Left renal pelvis (tissue), 4 donors: ENCODE data around the gene MAP3K14. TPM values are rescaled to one million over a fixed set of nuclear protein-coding genes. Genes with fewer than 3 reads are reported as not detected.

ENCODE experiments used
- DNase-seq, 4 donors: peaks; one replicate each; pipeline ENCODE4 v3.0.0-alpha.2; 2013; ENCODE audit warnings: low read depth in 4 of 4, low spot score in 3 of 4
- polyA plus RNA-seq, 4 donors: library from polyadenylated mRNA; unstranded; fragments of 120-200 nt; gene quantifications; one replicate each; pipeline ENCODE4 v1.2.1, GENCODE V29; 2013; ENCODE audit not compliant: insufficient read length in 4 of 4

Gene MAP3K14
- polyA plus RNA-seq, 4 donors, result 5.5 to 7.7 (median 6.1) TPM

DNA sequence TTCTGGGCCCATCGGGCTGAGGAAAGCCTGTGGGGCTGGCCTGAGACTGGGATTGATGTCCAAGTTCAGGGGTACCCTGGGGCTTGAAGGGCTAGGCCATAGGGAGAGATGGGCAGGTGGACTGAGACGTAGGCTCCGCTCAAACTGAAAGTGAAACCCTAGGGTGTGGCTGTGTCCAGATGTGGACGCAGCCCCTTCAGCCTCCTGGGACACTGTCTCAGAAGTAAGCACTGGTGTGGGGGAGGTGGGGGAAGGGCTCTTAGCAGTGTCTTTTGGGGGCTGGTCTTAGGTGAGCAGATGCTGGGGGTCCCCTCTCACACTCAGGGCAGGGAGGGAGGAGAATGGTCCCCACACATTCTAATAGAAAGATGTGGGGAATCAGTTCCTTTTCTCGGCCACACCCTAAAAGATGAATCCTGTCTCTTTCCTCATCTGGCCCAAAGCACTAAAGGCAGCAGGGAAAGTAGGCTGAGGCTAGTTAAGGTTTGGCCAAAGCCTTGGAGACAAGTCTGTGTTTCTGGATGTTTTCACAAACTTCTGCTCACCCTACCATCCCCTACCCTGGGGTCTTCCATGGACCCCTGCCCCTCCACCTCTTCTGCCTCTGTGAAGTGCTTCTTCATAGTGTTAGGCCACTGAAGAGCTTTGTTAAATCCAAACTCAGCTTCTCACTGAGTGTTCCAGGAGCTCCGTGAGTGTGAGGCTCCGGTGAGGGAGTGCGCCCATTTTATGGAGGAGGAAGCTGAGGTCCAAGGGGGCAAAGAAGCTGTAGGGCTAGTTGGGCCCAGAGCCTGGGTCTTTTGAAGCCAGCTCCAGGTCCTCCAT lies 89.5 kb downstream of the MAP3K14 start:
- DNase-seq, result no peak

DNA sequence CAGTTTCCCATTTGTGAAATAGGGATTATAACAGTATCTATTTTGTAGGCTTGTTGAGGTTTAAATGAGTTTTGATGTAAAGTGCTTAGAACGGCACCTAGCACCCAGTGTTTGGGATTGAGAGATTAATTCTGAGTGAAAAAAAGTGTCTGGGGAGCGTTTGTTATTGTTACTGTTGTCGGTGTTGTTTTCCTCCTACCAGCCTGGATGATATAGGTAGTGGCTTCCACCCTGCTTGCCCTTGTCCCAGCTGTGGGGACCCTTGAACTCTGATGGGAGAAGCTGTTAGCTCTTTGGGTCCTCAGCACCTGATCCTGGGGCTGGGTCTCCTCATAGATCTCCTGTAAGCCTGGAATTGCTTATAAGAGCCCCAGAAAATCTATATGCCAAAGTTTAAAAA lies 90.2 kb downstream of the MAP3K14 start:
- no peak for DNase-seq

DNA sequence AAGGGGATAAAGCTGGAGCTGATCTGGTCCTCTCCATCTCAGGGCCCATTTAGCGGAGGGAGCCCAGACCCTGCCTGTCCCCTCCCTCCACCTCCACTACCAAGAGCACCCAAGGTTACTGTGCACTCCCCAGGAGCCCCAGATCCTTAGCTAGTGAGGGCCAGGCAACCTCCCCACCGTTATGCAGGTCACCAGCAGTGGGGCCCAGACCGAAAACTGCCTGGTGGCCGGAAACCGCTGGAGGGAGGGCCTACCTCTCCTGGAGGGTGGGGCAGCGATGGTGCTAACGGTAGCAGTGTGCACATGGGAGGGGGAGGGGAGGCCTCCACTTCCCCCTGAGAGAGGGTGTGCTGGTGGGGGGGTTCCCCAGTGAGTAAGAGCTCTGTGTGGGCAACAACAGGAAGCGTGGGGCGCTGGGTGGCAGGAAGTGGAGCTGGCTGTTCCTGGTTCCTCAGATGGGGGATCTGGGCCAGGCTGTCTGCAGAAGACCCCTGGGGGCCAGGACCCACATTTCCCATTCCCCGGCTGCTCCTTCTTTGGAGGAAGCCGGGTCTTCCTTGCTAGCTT lies 90.8 kb downstream of the MAP3K14 start:
- no peak for DNase-seq

DNA sequence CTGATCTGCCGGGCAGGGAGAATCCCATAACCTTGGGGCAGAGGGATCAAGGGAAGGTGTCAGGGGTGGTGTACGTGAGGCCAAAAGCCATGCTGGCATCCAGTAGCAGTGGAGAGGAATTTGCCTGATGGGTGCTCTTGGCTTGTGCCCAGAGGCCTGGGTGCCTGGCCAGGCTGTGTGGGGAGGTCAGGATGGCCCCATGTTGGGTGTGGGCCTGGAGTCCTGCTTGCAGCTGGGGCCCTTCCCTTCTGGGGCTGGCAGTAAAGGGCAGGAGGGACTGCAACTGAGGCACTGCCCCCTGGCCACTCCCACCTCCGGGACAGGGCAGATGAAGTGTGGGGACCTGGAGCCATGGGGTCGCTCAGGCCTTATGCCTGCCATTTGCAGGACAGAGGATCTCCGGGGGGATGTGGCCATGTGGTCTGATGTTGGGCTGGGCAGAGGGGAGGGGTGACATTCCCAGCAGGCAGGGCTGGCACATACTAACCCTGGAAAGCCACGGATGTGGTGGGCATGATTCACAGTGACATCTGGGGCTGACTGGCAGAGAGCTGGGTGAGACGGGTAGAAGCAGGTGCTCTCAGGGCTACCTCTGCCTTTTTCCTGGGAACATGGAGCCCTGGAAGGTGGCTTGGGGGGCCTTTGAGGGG lies 91.6 kb downstream of the MAP3K14 start:
- no peak for DNase-seq

DNA sequence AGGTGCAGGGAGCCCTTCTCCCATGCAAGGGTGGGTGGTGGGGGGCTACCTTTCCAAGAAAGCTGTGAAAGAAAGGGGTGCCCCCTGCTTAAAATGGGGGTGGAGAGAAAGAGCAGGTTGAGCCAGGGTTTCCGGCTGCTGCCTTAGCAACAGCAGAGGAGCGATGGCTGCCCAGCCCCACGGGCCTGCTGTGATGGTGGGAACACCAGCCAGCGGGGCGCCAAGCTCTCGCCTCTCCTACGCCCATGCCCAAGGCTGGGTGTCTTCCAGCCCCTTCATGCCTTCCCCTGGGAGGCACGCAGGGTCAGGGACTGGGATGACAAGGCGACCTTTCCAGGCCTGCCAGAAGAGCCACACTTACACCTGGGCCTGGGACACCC lies 92.2 kb downstream of the MAP3K14 start:
- DNase-seq, result no peak

DNA sequence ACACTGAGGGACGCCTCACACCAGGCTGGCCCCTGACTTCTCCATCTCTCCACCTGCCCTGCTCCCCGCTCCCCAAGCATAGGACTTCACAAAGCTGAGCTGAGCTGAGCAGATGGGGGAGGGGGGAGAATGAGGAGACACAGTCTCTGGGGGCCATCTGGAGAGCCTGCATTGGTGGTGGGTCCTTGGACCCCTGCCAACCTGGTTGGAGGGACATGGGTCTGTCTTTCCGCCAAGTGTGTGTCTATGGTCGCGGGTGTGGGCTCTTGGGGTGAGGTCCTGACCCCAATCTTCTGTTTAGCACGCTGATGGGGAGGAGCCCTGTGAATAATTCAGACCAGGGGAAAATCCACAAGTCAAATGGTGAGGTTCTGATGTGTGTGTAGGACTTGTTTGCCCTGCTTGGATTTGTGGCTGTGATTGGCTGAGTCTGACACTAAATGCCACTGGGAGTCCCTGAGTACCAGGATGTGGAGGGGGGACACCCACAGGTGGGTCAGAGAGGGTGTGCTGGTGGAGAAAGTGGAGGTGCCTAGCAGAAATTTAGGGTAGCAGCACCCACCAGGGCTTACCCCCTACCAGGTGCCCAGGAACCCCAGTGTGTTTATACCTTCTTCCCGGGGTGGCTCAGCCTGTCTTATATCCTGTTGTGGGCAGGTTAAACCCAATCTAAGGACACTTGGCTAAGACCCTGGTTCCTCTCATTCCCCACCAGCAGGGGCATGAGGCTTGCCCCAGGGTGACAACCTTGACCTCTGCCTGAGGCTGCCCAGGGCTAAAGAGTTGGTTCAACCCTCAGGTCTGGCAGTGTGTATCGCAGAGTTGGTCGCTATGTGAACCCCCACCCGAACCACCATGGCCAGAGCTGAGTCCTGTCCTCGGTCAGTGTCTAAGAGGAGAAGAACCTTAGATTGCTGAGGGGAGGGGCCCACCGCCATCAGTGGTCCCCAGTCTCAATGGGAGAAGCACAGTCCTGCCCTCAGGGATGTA lies 93.0 kb downstream of the MAP3K14 start:
- DNase-seq, result no peak

DNA sequence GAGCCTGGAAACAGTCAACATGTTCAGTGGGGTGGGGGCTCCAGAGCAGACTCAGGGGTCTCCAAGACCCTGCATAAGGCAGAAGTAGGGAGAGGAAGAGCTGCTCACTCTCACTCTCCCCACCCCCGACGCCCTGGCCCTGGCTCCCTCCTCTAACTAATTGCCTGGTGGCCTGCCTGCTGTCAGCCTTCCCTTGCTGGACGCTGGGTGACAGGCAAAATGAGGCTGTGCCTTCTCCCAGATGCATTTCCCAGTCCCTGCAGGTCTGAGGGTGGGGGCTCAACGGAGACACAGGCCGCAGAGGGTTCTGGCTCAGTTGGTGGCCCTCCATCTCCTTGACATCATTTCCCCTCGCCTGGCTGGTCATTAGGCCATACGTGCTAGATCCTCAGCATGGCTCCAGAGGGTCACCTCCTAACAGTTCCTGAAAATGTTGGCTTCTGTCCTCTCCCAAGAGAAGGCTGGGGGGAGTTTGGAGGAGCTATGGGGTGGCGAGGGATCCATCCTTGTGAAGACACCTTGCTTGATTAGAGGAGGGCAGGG lies 93.8 kb downstream of the MAP3K14 start:
- no peak for DNase-seq

DNA sequence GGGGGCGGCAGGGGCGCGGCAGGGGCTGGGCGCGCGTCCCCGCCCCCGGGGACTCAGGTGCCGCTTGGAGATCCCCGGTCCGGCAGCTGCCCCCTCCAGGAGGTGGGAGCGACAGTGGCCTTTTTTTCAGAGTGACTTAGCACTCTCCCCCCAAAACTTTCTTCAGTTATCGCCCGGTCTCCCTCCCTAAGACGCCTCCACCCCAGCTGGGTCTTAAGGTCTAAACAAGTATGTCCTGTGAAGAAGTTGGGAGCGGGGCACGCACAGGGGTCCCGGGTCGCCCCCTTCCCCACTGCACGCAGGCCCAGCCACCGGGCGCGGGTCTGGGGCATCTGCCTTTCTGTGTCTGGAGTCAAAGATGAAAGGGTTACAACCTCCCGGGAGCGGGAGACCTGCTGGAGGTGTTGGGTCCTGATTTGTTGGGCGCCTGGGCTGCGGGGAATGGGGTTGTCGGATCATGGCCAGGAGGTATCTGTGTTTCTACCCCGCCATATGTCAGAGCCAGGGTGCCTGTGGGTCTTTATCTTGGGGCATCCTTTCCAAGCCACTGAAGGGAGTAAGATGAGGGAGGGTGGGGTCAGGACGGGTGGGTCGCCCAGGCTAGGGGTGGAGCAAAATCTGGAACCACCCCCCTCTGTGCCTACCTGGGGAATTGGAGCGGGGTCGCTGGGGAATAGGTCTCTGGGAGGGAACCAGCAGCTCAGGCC lies 94.4 kb downstream of the MAP3K14 start:
- DNase-seq, result no peak

DNA sequence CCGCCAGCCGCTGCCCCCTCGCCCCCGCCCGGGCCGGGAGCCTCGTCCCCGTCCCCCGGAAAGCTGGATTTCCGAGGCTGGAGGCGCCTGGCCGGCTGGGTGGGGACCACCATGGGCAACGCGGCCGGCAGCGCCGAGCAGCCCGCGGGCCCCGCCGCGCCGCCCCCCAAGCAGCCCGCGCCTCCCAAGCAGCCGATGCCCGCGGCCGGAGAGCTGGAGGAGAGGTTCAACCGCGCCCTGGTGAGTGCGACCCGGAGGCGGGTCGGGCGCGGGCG lies 94.9 kb downstream of the MAP3K14 start:
- no peak for DNase-seq

DNA sequence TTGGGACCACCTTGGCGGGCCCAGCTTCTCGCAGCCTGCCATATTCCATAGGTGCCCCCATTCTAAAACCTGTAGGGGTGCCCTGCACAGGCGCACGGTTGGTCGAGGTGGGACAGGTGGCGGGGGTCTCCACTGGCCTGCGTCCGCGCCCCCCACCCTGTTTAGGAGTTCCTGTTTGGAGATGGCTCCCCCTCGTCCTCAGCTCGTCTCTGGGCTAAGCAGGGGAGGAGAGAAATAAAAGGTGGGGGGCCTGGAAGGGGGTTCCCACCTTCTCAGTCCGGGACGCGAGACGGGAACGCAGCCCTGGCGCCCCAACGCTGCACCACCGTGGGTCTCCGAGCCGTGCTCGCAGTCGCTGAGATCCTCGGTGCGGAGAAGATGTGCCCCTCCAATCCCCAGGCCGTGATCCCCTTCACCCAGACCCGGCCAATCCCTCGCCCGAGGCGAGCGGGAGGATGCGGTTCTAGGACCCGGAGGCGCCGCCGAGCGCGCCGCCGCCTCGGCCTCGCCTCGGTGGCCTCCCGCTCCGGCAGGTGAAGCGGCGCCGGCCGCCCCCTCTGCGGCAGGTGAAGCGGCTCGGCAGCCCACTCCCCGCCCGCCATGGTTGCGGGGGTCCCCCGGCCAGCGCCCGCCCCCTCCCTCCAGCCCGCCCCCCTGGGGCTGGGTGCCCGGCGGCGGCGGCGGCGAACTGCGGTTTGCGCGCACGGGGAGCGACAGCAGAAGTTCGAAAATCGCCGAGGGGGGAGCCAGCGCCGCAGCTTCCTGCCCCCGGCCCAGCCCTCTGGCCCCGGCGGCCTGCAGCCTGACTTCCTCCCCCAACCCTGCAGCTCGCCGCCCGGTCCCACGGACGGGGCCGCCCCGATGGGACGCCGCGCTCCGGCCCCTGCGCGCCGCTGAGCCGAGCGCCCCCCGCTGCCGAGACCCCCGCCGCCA lies 95.5 kb downstream of the MAP3K14 start, which contains the start of gene FMNL1:
Gene FMNL1, plus strand, starts transcription at position 805 of the 933 bp plus-strand sequence. CDS start 240 bp downstream, outside the sequence.
- DNase-seq, result no peak

DNA sequence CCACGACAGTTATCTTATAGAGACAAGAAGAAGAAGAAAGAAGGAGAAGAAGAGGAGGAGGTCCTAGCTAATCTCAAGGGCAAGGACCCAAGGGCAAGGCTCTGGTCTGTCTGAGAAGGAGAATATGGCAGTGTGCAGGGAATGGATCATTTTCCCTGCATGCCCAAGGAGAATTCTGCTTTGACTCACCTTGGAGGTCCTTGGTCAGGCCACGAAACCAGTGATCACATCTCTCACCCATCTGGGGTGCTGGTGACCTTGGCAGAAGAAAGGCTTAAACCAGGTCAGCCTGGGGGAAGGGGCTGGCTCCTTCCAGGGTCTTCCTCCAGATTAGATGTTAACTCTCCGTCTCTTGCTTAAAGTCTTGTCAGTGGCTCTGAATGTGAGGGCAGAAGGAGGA lies 96.7 kb downstream of the MAP3K14 start:
- DNase-seq, result no peak

DNA sequence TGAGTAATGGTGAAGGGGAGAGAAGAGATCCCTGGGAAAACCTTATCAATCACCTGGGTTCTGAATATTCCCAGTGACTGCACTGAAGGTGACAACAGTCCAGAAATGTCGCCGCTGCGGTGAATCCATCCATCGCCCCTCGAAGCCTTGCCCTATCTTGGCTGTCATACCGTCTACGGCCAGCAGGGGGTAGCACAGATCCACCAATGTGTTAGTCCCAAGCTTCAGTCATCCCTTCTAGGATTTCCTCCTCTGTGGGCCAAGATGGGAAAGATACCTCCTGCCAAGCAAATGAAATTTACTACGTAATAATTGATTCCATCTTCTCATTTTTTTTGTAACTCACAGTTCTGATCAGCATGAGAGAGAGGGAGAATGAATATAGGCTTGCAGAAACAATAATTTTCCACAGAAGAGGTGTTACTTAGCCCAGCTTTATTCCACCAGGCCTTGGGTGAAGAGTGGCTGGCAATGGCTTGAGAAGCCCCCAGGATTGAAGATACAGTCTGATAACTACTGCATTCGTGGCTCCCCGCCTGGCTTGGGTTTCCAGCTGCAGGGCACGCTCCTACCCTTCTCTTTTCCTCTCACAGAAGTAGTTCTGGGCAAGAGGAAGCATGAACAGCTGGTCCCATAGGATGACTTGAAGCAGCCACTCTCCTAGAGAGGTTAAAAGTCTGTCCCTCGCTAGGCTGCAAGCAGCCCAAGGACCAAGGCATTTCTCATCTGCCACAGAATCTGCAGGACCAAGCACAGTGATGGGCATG lies 97.7 kb downstream of the MAP3K14 start:
- peak in 2 of 4 donors; percentile 60 to 70 for DNase-seq

Other genes with a start within 250 kb of the MAP3K14 start
- 100 to 1,000 TPM in 1 of 4 donors, 10 to 100 TPM in 3; 25.8 to 106 (median 30.2) TPM for gene PLCD3, start 184.5 kb downstream of the MAP3K14 start, polyA plus RNA-seq
- gene ACBD4, start 181.3 kb downstream of the MAP3K14 start, polyA plus RNA-seq, result 10 to 100 TPM in 3 of 4 donors, 1 to 10 TPM in 1; 9.3 to 19.2 (median 11.4) TPM
- gene HEXIM1, start 168.5 kb downstream of the MAP3K14 start, polyA plus RNA-seq, result 10 to 100 TPM; 32.8 to 46.1 (median 41.2) TPM
- 10 to 100 TPM in 3 of 4 donors, 1 to 10 TPM in 1; 8.7 to 19.3 (median 10.5) TPM for gene HEXIM2, start 155.1 kb downstream of the MAP3K14 start, polyA plus RNA-seq
- 1 to 10 TPM; 5.7 to 7.7 (median 6.5) TPM for gene FMNL1, start 95.1 kb downstream of the MAP3K14 start, polyA plus RNA-seq
- under 1 TPM; 0.09 to 0.41 (median 0.17) TPM for gene SPATA32, start 54.9 kb downstream of the MAP3K14 start, polyA plus RNA-seq
- 10 to 100 TPM in 3 of 4 donors, 1 to 10 TPM in 1; 9.4 to 20.8 (median 13.5) TPM for gene ARHGAP27, start 115.8 kb upstream of the MAP3K14 start, polyA plus RNA-seq
- 10 to 100 TPM; 10.5 to 17.0 (median 13.4) TPM for gene PLEKHM1, start 173.7 kb upstream of the MAP3K14 start, polyA plus RNA-seq